CD4-positive, alpha-beta T cell (primary cell): Measurements from ENCODE around the gene MAGI1. TPM values are rescaled to one million over a fixed set of nuclear protein-coding genes. Genes with fewer than 3 reads are reported as not detected.

ENCODE experiments used
- ATAC-seq: fragments of 200-7000 bp; cut with Tn5 transposase; one replicate; pipeline ENCODE4 v1.10.0; 2022; ENCODE audit warnings: mild to moderate bottlenecking; ENCODE audit not compliant: poor library complexity
- CTCF ChIA-PET: fragments of 350-600 bp; sonication (Branson Sonifier 250); formaldehyde crosslinking; loops from one replicate; lab custom pipeline; 2021; ENCODE audit warnings: antibody characterized with exemption, inconsistent platforms; lab: Charles Lee
- POLR2A ChIA-PET: fragments of 350-600 bp; sonication (Branson Sonifier 250); formaldehyde crosslinking; loops from one replicate; lab custom pipeline; 2021; ENCODE audit warnings: antibody characterized with exemption, inconsistent platforms; lab: Charles Lee
- DNase-seq, 14 experiments: peaks; one replicate each; pipeline ENCODE4 v3.0.0-alpha.2; 2013 to 2020; ENCODE audit warnings: mixed read lengths in 2 of 14
- H3K27ac ChIP-seq, 2 donors: one replicate each; pipeline versions ENCODE4 v1.5.1 to v1.7.0; 2013; ENCODE audit warnings: low read length in 2 of 2, low read depth in 1 of 2, mild to moderate bottlenecking in 1 of 2
- H3K27me3 ChIP-seq, 2 experiments: 1 replicate in 1 of 2; 2 replicates in 1 of 2; pipeline versions ENCODE4 v1.6.1 to v1.7.0; 2013; ENCODE audit warnings: low read length in 2 of 2, control low read depth in 1 of 2, mild to moderate bottlenecking in 1 of 2, moderate library complexity in 1 of 2; ENCODE audit not compliant: insufficient read depth in 2 of 2, control insufficient read depth in 1 of 2
- H3K36me3 ChIP-seq: one replicate; pipeline ENCODE4 v1.6.1; 2013; ENCODE audit warnings: low read length, control low read depth; ENCODE audit not compliant: insufficient read depth
- H3K4me1 ChIP-seq: one replicate; pipeline ENCODE4 v1.6.1; 2013; ENCODE audit warnings: low read length, control low read depth; ENCODE audit not compliant: insufficient read depth
- H3K4me3 ChIP-seq: one replicate; pipeline ENCODE4 v1.5.1; 2013; ENCODE audit warnings: mild to moderate bottlenecking, low read length, moderate library complexity
- H3K9me3 ChIP-seq, 2 experiments: 1 replicate in 1 of 2; 2 replicates in 1 of 2; pipeline versions ENCODE4 v1.6.1 to v1.7.0; 2013; ENCODE audit warnings: low read length in 2 of 2, mild to moderate bottlenecking in 2 of 2, control low read depth in 1 of 2, moderate library complexity in 1 of 2; ENCODE audit not compliant: control insufficient read depth in 1 of 2, insufficient read depth in 1 of 2
- H3K27ac Mint-ChIP-seq: one replicate; pipeline ENCODE4 v1.8.0; 2020; ENCODE audit warnings: mixed read lengths
- H3K27me3 Mint-ChIP-seq: one replicate; pipeline ENCODE4 v1.8.0; 2021; ENCODE audit warnings: mixed read lengths
- H3K36me3 Mint-ChIP-seq: one replicate; pipeline ENCODE4 v1.8.0; 2021; ENCODE audit warnings: low read depth, mixed read lengths
- H3K4me1 Mint-ChIP-seq: one replicate; pipeline ENCODE4 v1.8.0; 2021; ENCODE audit warnings: low read depth, mixed read lengths
- H3K4me3 Mint-ChIP-seq: one replicate; pipeline ENCODE4 v1.8.0; 2020; ENCODE audit warnings: mild to moderate bottlenecking, mixed read lengths
- H3K9me3 Mint-ChIP-seq: one replicate; pipeline ENCODE4 v1.8.0; 2020; ENCODE audit warnings: mixed read lengths
- CTCF ChIP-seq: fragments of 200-600 bp; IDR thresholded peaks from one replicate; pipeline ENCODE4 v1.8.0; 2022; ENCODE audit warnings: antibody characterized with exemption, mild to moderate bottlenecking
- intact Hi-C, 2 experiments: fragments of 100-400 bp; cut with DNase I in 1 of 2; cut with micrococcal nuclease in 1 of 2; formaldehyde crosslinking; loops; one replicate each; pipeline versions ENCODE4 v1.15.1 to v1.9.0; 2023 to 2025; cut with DNase I, micrococcal nuclease
- total RNA-seq, 174 experiments: library from RNA in 2 of 174; stranded (reverse) in 2 of 174; gene quantifications; one replicate each; pipeline ENCODE4 v1.2.3 and lab custom pipeline; 2021 to 2026

The MAGI1 gene
- total RNA-seq, 2 experiments from 2014 or later = not detected

GRCh38 chr3:65951836-65952505, 86.7 kb downstream of the MAGI1 start:
- Mint-ChIP-seq H3K4me1 (no peaks in the 10 kb centered on the region), H3K27ac (no peak overlapping the region), H3K4me3 (no peak overlapping the region), H3K9me3 (peaks cover 2% of the 10 kb centered on the region), H3K36me3 (no peaks in the 10 kb centered on the region), H3K27me3 (peaks cover 5% of the 10 kb centered on the region)
- no peak for ATAC-seq
- Histone ChIP-seq H3K4me1 (no peaks in the 10 kb centered on the region), H3K27me3 (no peaks in the 10 kb centered on the region), H3K4me3 (no peak overlapping the region), H3K27ac (no peak overlapping the region), H3K36me3 (no peaks in the 10 kb centered on the region), H3K9me3 (peaks cover 0 to 9% of the 10 kb centered on the region in 2 experiments)
- intact Hi-C loops = no loop called here
- POLR2A ChIA-PET = no interaction called here
- no peak for TF ChIP-seq CTCF
- CTCF ChIA-PET = no interaction called here
- no peak for DNase-seq

- Histone ChIP-seq H3K4me3 (no peak overlapping the region), H3K9me3 (peaks cover 0 to 9% of the 10 kb centered on the region in 2 experiments), H3K27ac (no peak overlapping the region), H3K27me3 (no peaks in the 10 kb centered on the region), H3K36me3 (no peaks in the 10 kb centered on the region), H3K4me1 (no peaks in the 10 kb centered on the region)
- no peaks in the 10 kb centered on the region for H3K4me1 Mint-ChIP-seq
- H3K27ac Mint-ChIP-seq = no peak overlapping the region
- CTCF ChIA-PET = no interaction called here
- intact Hi-C loops = no loop called here
- DNase-seq (no peak), ATAC-seq (no peak)
- POLR2A ChIA-PET = no interaction called here
- no peaks in the 10 kb centered on the region for H3K36me3 Mint-ChIP-seq
- no peak overlapping the region for H3K4me3 Mint-ChIP-seq
- no peak for TF ChIP-seq CTCF
- no peaks in the 10 kb centered on the region for H3K9me3 Mint-ChIP-seq
- H3K27me3 Mint-ChIP-seq = peaks cover 5% of the 10 kb centered on the region
These were observed 88.1 kb downstream of the MAGI1 start for GRCh38 chr3:65950340-65951326.

- H3K27me3 ChIP-seq = no peaks in the 10 kb centered on the region
- no peaks in the 10 kb centered on the region for H3K4me1 Mint-ChIP-seq
These were observed 89.7 kb downstream of the MAGI1 start for GRCh38 chr3:65948841-65949573.

More at GRCh38 chr3:65948841-65949573, 89.7 kb downstream of the MAGI1 start:
- no peak overlapping the region for H3K27ac Mint-ChIP-seq
- peaks cover 5% of the 10 kb centered on the region for H3K27me3 Mint-ChIP-seq
- ChIA-PET CTCF (no interaction called here), POLR2A (no interaction called here)
- DNase-seq (no peak), ATAC-seq (no peak)
- no peaks in the 10 kb centered on the region for H3K9me3 Mint-ChIP-seq
- H3K27ac ChIP-seq = no peak overlapping the region
- intact Hi-C loops = no loop called here
- H3K9me3 ChIP-seq = peaks cover 0 to 5% of the 10 kb centered on the region in 2 experiments
- no peak overlapping the region for H3K4me3 Mint-ChIP-seq
- no peak for TF ChIP-seq CTCF
- H3K4me1 ChIP-seq = no peaks in the 10 kb centered on the region
- H3K36me3 Mint-ChIP-seq = no peaks in the 10 kb centered on the region
- no peak overlapping the region for H3K4me3 ChIP-seq
- H3K36me3 ChIP-seq = no peaks in the 10 kb centered on the region
